Measurements from ENCODE around the gene GPS1.

Gene GPS1

DNA sequence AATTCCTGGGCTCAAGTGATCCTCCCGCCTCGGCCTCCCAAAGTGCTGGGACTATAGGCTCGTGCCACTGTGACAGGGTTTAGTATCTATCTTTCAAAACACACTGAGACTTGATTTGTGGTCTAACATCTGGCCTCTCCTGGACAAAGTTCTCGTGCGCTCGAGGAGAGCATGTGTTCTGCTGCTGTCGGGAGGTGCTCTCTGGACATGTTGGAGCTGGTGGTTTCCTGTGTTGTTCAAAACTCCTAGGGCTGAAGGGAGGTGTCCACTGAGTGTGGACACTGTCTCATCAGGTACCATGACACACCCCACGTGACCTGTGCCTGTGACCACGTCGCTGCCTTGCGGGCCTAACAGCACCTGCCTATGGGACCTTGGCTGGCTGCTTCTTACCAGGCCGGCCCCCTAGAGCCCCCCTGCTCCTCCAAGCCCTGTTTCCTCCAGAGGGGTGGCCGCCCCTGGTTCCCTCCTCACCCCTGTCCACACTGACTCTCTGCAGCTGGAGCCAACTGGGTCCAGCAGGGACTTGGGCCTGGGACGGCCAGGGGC, 5.7 kb upstream of the GPS1 start:
- no peak for DNase-seq (ENCODE audit: low spot score)

DNA sequence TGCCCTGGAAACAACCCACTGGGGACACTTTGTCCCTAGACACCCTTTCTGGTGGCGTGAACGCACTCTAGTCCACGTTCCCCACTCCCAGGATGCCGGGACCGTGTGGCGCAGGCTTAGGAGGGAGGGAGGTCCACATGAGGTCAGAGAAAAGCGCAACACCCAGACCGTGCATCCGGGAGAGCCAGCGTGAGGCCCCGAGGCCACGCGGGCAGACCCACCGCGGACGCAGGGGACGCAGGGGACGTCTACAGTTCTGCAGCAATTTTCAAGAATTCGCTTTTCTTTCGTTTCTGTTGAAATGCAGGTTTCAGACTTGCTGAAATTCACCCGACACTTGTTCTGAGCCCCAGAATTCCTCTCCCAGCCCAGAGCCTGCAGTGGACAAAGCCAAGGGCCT, 4.8 kb upstream of the GPS1 start:
- DNase-seq (ENCODE audit: low spot score) = no peak

DNA sequence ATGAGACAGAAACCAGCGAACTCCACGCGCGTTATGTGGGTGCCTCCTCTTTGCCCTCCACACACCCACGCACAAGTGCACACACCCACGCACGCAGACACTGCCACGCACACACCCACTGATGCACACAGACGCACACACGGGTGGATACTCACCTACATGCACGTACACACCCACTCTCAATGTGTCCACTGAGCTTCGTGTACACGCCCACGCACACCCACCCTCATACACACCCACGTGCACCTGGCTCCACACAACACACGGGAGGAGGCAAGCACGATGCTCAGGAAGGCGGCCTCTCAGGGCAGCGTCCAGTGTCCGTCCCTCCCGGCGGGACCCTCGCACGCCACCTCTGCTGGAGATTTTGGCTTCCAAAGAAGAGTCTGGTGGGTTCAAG, 4.3 kb upstream of the GPS1 start:
- DNase-seq (ENCODE audit: low spot score) = no peak

DNA sequence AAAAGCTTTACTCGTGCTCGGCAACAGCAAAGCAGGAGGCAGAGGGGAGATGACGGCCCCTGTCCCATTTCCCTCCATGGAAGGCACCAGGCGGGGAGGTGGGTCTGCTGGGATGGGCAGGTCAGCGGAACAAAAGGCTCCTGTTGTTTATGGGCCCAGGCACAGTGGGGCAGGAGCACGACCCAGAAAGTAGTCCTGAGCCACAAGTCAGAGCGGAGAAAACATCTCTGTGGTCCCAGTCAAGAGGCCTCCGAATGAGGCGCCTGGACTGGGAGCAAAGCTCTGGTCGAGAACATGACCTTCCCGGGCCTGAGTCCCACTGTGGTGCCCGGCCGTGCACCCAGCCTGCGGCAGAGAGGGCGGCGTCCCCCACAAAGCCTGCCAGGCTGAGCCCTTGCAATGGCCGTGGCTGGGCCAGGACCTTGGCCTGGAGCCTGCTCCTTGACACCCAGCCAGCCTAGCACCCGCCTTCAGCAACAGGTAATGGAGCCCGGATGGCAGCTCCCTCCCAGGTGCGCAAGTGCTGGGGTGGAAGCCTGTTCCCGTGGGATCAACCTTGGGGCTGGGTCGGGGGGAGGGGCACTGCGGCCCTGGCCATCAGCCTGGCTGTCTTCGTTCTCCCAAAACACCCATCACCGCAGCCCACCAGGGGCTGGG, 3.7 kb upstream of the GPS1 start:
- DNase-seq (ENCODE audit: low spot score) = no peak

DNA sequence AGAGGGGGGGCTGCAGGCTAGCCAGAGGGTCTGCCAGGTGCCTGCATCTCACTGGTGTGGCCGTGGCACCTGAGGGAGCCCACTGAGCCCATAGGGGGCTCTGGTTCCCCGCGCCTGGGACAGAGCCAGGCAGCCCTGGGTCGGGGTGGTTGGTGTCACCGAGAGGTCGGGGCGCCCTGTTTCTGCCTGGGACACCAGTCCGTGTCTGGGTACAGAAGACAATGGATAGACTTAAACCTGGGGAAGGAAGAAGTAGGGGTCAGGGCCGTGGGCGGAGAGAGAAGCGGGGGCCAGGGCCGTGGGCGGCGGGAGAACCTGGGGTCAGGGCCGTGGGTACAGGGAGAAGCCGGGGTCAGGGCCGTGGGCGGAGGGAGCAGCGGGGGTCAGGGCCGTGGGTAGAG, 3.1 kb upstream of the GPS1 start:
- DNase-seq (ENCODE audit: low spot score) = no peak

DNA sequence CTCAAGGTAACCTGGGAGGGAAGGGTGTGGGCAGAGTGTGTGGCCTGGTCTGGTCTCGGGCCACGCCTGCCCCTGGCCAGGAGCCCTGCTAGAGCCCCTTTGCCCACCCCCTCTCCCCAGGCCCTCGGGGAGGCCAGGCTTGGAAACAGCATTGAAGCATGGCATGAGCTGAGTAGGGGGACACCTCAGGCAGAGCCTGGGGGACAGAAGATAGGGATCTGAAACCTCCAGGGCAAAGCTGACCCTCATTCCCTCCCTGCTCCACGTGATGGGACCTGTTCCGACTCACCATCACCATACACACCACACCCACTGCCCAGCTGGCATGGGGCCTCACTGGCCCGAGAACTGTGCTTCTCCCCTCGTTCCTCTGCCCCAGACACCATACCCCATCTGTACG, 2.6 kb upstream of the GPS1 start:
- no peak for DNase-seq (ENCODE audit: low spot score)

DNA sequence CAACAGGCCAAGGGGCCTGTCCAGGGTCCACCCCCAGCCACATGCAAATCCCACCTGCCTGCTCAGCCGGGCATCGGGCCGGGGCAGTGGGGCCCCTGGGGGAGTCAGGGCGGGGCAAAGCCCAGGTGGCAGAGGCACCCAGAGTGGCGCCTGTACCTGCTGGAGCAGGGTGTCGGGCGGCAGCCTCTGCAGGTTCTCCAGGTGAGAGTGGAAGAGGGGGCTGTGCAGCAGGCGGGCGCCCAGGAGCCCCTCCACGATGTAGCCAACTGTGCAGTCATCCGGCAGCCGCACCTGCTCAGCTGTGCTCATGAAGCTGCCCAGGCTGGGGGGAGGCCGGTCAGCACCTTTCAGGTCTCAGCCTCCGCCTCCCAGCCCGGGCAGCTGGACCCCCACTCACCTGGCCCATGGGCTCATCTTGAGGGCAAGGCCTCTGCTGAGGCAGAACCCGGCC, 2.2 kb upstream of the GPS1 start:
- DNase-seq (ENCODE audit: low spot score) = no peak

DNA sequence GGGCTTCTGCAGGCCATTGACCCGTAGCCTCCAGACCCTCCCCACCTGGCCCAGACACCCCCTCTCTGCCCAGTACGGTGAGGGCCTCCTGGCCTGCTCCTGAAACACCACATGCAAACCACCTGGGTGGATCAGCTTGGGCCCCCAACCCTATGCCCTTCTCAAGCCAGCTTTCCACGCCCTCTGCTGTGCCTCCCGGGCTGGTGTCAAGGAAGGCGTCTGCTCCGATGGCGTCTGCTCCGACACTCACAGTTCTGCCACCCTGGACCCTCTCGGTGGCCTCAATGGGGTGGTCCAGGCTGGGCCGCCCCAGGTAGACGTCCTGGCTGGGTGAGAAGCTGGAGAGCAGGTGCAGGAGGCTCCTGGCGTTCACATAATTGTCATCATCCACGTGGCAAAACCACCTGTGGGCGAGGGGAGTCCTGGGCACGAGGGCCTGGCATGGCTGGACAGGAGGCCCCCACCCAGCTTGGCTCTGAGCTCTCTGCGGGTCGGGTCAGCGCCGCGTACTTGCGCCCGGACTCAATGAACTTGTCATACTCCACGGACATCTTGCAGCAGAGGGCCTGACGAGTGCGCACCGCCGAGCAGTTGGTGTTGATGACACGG, 1.4 kb upstream of the GPS1 start:
- no peak for DNase-seq (ENCODE audit: low spot score)

DNA sequence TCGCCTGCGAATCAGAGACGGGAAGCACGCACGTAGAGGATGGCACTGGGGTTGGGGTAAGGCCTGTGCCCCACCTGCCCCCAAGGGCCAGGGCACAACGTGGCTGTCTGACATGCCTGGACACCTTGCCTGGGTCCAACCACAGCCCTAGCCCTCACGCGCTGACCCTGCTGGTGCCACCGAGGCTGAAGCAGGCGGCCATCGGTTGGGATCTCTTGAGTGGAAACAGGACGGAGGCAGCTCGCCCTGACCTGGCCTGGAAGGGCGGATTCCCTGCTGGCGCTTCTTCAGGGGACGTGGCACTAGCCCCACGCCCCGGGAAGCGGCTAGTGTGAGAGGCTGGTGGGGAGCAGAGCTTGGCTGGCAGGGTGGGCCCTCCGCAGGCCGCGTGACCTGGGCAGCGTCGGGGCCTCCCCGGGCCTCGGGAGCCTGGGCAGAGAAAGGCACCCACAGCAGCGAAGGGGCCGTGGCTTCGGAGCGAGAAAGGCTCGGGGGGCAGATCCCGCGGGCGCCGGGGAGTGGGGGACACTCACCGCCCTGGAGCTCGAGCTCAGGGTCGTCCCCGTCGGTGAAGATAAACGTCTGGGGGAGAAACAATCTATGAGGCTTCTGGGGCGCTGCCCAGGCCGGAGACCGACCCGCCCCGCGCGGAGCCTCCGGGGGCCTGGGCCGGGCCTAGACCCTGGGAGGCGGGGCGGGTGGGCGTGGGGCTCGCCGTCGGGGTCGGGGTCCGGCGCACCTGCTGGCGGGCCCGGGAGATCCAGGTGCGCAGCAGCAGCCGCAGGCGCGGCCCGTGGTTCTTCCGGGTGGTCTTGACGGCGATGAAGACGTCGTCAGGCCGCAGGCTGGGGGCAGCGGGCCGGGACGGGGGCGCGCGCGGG, 697 bp upstream of the GPS1 start:
- no peak for DNase-seq (ENCODE audit: low spot score)

DNA sequence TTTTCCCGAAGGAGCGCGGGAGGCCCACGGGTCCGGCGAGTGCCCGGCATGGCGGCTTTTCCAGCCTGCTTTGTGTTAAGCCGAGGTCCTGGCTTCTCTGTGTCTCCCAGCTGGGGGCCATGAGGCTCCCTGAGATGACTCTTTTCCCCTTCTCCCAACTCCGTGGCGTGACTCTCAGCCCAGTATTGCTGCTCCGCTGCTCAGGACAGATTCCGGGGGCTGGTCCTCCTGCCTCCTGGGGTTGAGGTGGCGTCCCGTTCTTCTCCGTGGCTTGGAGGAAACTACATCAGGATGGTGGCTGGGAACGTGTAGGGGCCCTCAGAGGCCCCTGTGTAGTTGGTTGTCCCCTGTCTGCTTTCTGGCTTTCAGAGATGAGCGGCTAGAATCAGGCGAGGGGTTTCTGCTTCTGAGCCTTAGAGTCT, 951 bp downstream of the GPS1 start:
- DNase-seq (ENCODE audit: low spot score) = no peak

DNA sequence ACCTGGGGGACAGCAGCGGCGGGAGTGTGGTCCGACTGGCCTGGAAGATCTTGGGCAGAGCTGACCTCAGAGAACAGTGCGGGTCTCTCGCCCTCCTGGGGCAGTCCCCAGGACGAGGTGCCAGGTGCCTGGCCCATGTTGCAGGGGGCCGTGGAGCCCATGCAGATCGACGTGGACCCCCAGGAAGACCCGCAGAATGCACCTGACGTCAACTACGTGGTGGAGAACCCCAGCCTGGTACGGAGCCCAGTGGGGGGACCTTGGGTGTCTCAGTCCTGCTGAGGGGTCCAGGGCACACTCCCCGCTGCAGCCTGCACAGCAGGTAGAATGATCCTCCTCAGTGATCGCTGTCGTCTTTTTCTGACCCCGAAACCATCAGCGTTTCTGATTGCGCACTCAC, 1.4 kb downstream of the GPS1 start:
- DNase-seq (ENCODE audit: low spot score) = no peak

DNA sequence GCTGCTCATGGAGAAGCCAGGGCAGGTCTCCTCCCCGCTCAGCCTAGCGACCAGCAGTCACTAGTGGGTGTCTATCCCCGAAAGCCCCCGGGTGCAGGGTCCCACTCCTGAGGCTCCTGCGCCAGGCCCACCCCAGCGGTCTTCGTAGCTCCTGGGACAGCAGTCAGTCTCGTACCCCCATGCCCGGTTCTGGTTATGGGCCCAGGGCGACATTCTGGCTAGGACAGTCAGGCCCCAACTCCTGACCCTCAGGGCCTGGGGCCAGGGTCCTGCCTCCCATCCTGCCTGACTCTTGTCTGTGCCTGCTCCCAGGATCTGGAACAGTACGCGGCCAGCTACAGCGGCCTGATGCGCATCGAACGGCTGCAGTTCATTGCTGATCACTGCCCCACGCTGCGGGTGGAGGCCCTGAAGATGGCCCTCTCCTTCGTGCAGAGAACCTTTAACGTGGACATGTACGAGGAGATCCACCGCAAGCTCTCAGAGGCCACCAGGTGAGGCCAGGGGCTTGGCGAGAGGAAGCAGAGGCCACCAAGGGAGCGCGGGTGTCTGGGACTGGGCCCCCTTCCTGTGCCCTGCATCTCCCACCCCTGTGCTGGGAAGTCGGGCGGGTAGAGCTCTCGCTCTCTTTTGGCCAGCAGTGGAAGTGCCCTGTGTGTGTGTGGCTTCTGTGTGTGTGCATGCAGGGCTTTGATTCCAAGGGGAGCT, 2.0 kb downstream of the GPS1 start:
- DNase-seq (ENCODE audit: low spot score) = no peak

DNA sequence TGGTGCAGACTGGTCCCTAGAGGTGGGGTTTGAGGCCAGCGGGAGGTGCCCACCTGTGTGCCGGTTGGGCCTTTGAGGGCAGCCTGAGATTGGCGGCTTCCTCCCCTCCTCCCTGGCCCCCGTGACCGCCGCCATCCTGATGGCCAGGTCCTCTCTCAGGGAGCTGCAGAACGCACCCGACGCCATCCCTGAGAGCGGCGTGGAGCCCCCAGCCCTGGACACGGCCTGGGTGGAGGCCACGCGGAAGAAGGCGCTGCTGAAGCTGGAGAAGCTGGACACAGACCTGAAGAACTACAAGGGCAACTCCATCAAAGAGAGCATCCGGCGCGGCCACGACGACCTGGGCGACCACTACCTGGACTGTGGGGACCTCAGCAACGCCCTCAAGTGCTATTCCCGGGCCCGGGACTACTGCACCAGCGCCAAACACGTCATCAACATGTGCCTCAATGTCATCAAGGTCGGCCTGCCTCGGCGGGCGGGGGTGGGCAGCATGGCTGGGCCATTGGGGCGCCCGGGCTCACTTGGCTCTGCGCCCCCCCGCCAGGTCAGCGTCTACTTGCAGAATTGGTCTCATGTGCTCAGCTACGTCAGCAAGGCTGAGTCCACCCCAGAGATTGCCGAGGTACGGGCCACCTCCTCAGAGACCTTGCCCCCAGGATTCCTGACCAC, 2.8 kb downstream of the GPS1 start:
- no peak for DNase-seq (ENCODE audit: low spot score)

DNA sequence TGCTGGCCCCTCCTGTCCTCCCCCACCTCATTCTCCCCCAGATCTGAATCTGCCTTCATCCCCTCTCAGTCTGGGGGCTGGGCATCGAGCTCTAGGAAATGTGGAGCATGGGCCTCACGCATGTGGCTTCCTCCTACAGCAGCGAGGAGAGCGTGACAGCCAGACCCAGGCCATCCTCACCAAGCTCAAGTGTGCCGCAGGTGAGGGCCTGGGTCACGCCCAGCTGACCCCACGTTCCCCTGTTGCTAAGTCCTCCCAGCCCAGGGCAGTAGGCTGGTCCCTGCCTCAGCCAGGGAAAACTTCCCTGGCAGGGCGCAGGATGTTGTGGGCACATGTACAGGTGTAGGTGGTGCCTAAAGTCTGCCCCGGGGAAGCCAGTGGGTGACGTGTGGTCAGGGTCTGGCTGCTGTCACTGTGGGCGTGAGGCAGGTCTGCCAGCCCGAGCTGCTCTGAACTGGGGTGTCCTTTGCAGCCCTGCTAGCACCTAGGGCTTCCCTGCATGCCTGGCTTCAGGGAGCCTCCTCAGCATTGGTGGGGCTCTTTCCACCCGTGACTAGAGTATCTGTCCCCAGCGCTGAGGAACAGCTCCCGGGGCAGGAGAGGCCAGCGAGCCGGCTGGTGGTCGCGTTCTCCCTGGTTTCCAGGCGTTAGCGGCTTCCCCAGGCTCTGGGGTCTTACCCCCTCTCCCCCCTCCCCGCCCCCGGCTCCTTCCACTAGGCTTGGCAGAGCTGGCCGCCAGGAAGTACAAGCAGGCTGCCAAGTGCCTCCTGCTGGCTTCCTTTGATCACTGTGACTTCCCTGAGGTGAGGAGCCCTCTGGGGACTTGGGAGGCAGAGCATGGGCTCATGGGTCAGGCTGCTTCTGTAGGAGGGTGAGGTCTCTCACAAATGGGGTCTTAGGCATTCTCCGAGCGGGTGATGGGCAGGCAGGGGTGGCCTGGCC, 3.6 kb downstream of the GPS1 start:
- DNase-seq (ENCODE audit: low spot score) = no peak

DNA sequence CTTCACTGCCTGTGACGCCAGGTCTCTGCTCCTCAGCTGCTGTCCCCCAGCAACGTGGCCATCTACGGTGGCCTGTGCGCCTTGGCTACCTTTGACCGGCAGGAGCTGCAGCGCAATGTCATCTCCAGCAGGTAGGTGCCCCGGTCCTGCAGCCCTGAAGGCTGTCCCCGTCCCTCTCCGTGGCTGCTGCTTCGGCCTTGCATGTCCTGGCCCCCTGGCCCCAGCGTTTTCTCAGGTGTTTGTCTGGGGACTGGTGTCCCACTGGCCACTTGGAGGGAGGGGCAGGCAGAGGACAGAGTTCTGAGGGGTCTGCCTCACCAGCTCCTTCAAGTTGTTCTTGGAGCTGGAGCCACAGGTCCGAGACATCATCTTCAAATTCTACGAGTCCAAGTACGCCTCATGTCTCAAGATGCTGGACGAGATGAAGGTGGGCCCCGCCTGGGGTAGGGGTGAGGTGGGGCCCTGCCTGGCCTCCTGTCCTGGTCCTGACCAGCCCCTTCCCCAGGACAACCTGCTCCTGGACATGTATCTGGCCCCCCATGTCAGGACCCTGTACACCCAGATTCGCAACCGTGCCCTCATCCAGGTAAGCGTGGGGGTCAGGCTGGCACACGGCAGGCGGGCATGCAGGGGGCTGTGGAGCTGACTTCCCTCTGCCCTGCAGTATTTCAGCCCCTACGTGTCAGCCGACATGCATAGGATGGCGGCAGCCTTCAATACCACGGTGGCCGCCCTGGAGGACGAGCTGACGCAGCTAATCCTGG, 4.4 kb downstream of the GPS1 start:
- DNase-seq (ENCODE audit: low spot score) = no peak

DNA sequence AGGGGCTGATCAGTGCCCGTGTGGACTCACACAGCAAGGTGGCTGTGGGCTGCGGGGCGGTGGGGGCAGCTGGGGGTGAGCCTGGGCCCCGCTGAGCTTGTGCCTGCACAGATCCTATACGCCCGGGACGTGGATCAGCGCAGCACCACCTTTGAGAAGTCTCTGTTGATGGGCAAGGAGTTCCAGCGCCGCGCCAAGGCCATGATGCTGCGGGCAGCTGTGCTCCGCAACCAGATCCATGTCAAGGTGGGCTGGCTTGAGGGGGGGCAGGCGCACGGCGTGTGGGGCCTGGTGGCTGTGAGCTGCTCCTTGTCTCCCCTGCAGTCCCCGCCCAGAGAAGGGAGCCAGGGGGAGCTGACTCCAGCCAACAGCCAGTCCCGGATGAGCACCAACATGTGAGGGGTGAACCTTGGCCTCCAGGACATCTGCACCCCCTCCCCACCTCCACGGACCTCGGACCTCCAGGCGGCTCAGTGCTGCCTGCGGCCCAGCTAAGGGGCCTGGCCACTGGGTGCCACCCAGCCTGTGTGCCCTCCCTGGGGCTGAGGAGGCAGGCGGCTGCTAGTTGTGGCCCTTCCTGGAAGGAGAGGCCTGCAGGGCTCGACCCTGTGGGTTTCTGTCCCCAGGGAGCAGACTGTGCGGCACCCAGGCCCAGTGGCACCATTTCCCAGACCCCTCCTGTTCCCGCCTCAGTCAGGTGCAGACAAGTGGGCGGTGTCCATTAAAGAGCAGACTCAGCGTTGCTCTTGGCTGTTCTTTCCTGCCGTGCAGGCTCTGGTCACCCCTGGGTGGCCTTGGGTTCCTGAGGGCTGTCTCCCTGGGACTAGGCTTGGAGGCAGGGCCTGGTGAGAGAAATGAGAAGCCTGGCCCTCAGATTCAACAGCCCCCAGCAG, 5.3 kb downstream of the GPS1 start:
- no peak for DNase-seq (ENCODE audit: low spot score)

DNA sequence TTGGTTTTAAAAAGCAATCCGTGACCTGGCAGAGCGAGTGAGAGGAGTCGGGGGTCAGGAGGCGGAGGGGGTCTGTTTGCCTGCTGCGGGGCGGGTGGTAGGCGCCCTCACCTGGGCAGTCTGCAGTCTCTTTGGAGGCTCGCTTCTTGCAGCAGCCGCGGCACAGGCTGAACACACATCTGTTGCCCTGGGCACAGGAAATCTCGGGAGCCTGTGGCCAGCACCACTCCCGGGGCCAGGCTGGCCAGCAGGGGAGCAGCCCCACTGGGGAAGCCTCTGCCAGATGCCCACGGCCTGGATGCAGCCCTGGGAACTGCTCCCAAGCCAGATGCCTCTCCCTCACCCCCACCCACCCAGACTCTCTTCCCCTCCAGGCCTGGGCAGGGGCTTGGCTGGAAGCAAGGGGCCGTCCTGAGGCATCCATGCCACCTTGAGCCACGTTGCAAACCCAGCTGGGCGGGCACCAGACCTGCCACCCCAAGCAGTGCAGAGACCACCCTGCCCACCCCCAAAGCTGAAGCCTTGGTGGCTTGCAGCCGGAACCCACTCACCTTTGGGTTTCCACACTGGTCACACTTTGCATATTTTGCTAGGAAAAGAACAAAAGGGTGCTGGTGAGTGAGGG, 6.6 kb downstream of the GPS1 start:
- DNase-seq (ENCODE audit: low spot score) = no peak

DNA sequence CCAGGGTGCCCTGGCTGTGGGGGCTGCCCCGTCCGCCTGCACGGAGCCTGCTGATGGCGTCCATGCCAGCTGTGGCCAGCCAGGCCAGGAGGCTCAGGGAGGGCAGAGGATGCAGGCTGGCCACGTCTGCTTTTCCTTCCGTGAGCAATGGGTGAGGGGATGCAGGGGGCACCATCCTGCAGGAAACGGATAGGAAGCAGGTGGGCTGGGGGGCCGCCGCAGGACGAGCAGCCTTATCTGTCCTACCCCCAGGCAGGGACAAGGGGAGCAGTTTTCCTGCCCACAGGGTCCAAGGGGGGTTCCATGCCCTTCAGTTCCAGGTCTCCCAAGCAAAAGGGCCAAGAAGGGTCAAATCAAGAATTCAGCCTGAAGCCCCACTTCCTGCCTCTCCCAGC, 7.2 kb downstream of the GPS1 start:
- DNase-seq (ENCODE audit: low spot score) = no peak
